SK-N-SH (cell line): ENCODE results near the gene MED7.

Experiments
- FOXM1 ChIP-seq: IDR thresholded peaks from 2 replicates; pipeline ENCODE4 v1.4.0; 2012; ENCODE audit warnings: low read depth, mild to moderate bottlenecking
- GABPA ChIP-seq: IDR thresholded peaks from 2 replicates; pipeline ENCODE4 v1.4.0; 2012; ENCODE audit warnings: low read depth, mild to moderate bottlenecking
- RXRA ChIP-seq: IDR thresholded peaks from 2 replicates; pipeline ENCODE4 v1.4.0; 2012; ENCODE audit warnings: low read depth, mild to moderate bottlenecking, borderline replicate concordance
- TF ChIP-seq, protein P1 (sequence below): fragments of 200-600 bp; sonication (generic); IDR thresholded peaks from 2 replicates; pipeline ENCODE4 v1.6.1; 2017; ENCODE audit warnings: antibody characterized with exemption, mild to moderate bottlenecking, moderate library complexity
- TF ChIP-seq, protein P2 (sequence below): IDR thresholded peaks from 2 replicates; pipeline ENCODE4 v1.4.0; 2012; ENCODE audit warnings: low read depth

DNA sequence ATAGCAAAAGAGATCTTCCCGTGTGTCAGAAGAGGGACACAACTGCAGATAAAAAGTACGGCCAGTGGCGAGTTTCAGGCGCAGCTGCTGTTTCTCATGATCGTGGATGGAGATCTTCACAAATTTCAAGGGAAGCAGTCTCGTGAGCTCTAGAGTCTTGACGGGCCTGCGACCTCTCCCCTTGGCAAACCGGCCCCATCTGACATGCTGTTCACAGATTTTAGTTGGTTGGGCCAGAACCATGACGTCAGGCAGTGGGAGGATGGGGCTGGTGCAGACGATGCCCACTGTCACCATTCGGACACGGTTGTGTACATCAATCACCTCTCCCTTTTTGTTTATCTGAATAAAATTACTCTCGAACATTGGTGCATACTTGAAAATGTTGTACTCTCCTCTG is 23.0 kb upstream of the MED7 start:
- TF ChIP-seq, protein P1, sequence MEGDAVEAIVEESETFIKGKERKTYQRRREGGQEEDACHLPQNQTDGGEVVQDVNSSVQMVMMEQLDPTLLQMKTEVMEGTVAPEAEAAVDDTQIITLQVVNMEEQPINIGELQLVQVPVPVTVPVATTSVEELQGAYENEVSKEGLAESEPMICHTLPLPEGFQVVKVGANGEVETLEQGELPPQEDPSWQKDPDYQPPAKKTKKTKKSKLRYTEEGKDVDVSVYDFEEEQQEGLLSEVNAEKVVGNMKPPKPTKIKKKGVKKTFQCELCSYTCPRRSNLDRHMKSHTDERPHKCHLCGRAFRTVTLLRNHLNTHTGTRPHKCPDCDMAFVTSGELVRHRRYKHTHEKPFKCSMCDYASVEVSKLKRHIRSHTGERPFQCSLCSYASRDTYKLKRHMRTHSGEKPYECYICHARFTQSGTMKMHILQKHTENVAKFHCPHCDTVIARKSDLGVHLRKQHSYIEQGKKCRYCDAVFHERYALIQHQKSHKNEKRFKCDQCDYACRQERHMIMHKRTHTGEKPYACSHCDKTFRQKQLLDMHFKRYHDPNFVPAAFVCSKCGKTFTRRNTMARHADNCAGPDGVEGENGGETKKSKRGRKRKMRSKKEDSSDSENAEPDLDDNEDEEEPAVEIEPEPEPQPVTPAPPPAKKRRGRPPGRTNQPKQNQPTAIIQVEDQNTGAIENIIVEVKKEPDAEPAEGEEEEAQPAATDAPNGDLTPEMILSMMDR: no peak
- TF ChIP-seq RXRA (no peak), GABPA (no peak), FOXM1 (no peak)
- TF ChIP-seq, protein P2, sequence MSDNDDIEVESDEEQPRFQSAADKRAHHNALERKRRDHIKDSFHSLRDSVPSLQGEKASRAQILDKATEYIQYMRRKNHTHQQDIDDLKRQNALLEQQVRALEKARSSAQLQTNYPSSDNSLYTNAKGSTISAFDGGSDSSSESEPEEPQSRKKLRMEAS: no peak
